K562 (cell line): ENCODE data around the gene PIP5K1B. TPM values are rescaled to one million over a fixed set of nuclear protein-coding genes. Genes with fewer than 3 reads are reported as not detected.

Experiments
- ATAC-seq: fragments of 200-7000 bp; cut with Tn5 transposase; 3 replicates; pipeline ENCODE4 v1.9.1; 2020; ENCODE audit warnings: moderate library complexity
- BruUV-seq: library from RNA; stranded (reverse); fragments of 400-500 nt; replicated peaks from 2 replicates; lab custom pipeline; 2021; lab: Mats Ljungman, UMichigan
- CTCF ChIA-PET: fragments of 300-600 bp; formaldehyde crosslinking; extraction: SDS; loops from one replicate; lab custom pipeline; 2021; ENCODE audit warnings: low intra/inter-chr PET ratio; lab: Yijun Ruan, JAX
- POLR2A ChIA-PET: fragments of 300-600, 350-650 bp; sonication (Branson Sonifier 250); formaldehyde crosslinking; extraction: SDS; loops from one replicate; lab custom pipeline; 2021; ENCODE audit warnings: antibody characterized with exemption, inconsistent platforms; lab: Yijun Ruan, JAX
- DNase-seq, 4 experiments: peaks; one replicate each; pipeline versions ENCODE4 v3.0.0 to v3.0.0-alpha.2; 2011 to 2018; ENCODE audit warnings: low spot score in 3 of 4, mixed read lengths in 3 of 4; ENCODE audit errors: extremely low read depth in 1 of 4
- FAIRE-seq: peaks from 2 replicates; lab custom pipeline; 2011; peaks lifted over from hg19 to GRCh38; lab: Jason Lieb, UNC
- H2AFZ ChIP-seq: 2 replicates; pipeline ENCODE4 v1.6.0; 2011; ENCODE audit warnings: low read depth, low read length, control low read depth, inconsistent platforms
- H3K27ac ChIP-seq: fragments of 200-600 bp; 3 replicates; pipeline ENCODE4 v1.8.0; 2011; ENCODE audit warnings: low read depth, mild to moderate bottlenecking, control low read depth, inconsistent platforms, low read length, moderate library complexity, mixed read lengths; ENCODE audit errors: extremely low read depth
- H3K27me3 ChIP-seq, 2 experiments: fragments of 300-600 bp in 1 of 2; 2 replicates in 1 of 2; 3 replicates in 1 of 2; pipeline versions ENCODE4 v1.6.0 to v1.8.0; 2011; ENCODE audit warnings: inconsistent platforms in 2 of 2, low read length in 2 of 2, mild to moderate bottlenecking in 1 of 2, mixed read lengths in 1 of 2, moderate library complexity in 1 of 2; ENCODE audit not compliant: control insufficient read depth in 2 of 2, insufficient read depth in 2 of 2
- H3K36me3 ChIP-seq: fragments of 300-600 bp; 3 replicates; pipeline ENCODE4 v1.8.0; 2011; ENCODE audit warnings: mild to moderate bottlenecking, low read length, inconsistent platforms; ENCODE audit not compliant: control insufficient read depth, insufficient read depth
- H3K4me1 ChIP-seq, 2 experiments: fragments of 200-600 bp in 1 of 2; replicated peaks in 1 of 2; 2 replicates in 1 of 2; 3 replicates in 1 of 2; pipeline versions ENCODE4 v1.5.1 to v1.8.0; 2011; ENCODE audit warnings: inconsistent platforms in 2 of 2, low read length in 2 of 2, mild to moderate bottlenecking in 1 of 2, mixed read lengths in 1 of 2, moderate library complexity in 1 of 2; ENCODE audit not compliant: control insufficient read depth in 2 of 2, insufficient read depth in 2 of 2
- H3K4me2 ChIP-seq: 2 replicates; pipeline ENCODE4 v1.6.1; 2011; ENCODE audit warnings: low read length, control low read depth, inconsistent platforms, mixed read lengths; ENCODE audit not compliant: insufficient read depth
- H3K4me3 ChIP-seq: fragments of 200-600 bp; sonication (generic), shearing (Covaris generic); 2 replicates; pipeline ENCODE4 v1.5.1; 2016; ENCODE audit warnings: control low read depth, inconsistent platforms
- H3K79me2 ChIP-seq: fragments of 200-600 bp; 3 replicates; pipeline ENCODE4 v1.8.0; 2011; ENCODE audit warnings: low read length, inconsistent platforms; ENCODE audit not compliant: control insufficient read depth, insufficient read depth
- H3K9ac ChIP-seq, 2 experiments: 2 replicates each; pipeline versions ENCODE4 v1.6.0 to v1.6.1; 2011; ENCODE audit warnings: low read depth in 2 of 2, low read length in 2 of 2, control low read depth in 1 of 2, inconsistent platforms in 1 of 2, mild to moderate bottlenecking in 1 of 2, mixed read lengths in 1 of 2; ENCODE audit not compliant: insufficient read depth in 1 of 2
- H3K9me1 ChIP-seq: one replicate; pipeline ENCODE4 v1.6.0; 2011; ENCODE audit warnings: inconsistent platforms, mild to moderate bottlenecking, low read length, moderate library complexity; ENCODE audit not compliant: control insufficient read depth, insufficient read depth
- H3K9me3 ChIP-seq: replicated peaks from 2 replicates; pipeline ENCODE4 v1.5.1; 2011; ENCODE audit warnings: low read depth, low read length, inconsistent platforms; ENCODE audit not compliant: control insufficient read depth, insufficient read depth
- H4K20me1 ChIP-seq: replicated peaks from 2 replicates; pipeline ENCODE4 v1.6.1; 2011; ENCODE audit warnings: low read length, inconsistent platforms, mixed read lengths; ENCODE audit not compliant: control insufficient read depth, insufficient read depth
- CBFA2T3 ChIP-seq: fragments of 450-650 bp; IDR thresholded peaks from 2 replicates; pipeline ENCODE4 v1.6.1; 2017
- DDX20 ChIP-seq: fragments of 450-650 bp; IDR thresholded peaks from 2 replicates; pipeline ENCODE4 v1.6.1; 2016; ENCODE audit warnings: missing genetic modification characterization, low read depth, mild to moderate bottlenecking, missing compliant biosample characterization, moderate library complexity
- ELF4 ChIP-seq: fragments of 450-650 bp; formaldehyde crosslinking; IDR thresholded peaks from 2 replicates; pipeline ENCODE4 v1.4.0; 2022; ENCODE audit warnings: missing genetic modification characterization
- ELK1 ChIP-seq: sonication (generic); formaldehyde crosslinking; IDR thresholded peaks from 2 replicates; pipeline ENCODE4 v1.8.1; 2022; ENCODE audit warnings: missing genetic modification reagents
- GTF2F1 ChIP-seq: IDR thresholded peaks from 2 replicates; pipeline ENCODE4 v1.6.1; 2011; ENCODE audit warnings: low read depth, low read length, improper control_type of control experiment
- MIER1 ChIP-seq: fragments of 450-650 bp; IDR thresholded peaks from 2 replicates; pipeline ENCODE4 v1.6.1; 2016; ENCODE audit warnings: antibody characterized with exemption, mild to moderate bottlenecking, low read depth
- MYC ChIP-seq, 2 experiments: fragments of 250-450 bp in 1 of 2; sonication (Bioruptor Pico) in 1 of 2; IDR thresholded peaks; 2 replicates each; pipeline versions ENCODE4 v1.5.1 to v1.6.1; 2012 to 2021; ENCODE audit warnings: low read depth in 2 of 2, borderline replicate concordance in 1 of 2, improper control_type of control experiment in 1 of 2, low read length in 1 of 2, mild to moderate bottlenecking in 1 of 2, moderate library complexity in 1 of 2
- NCOR1 ChIP-seq: fragments of 450-650 bp; IDR thresholded peaks from 2 replicates; pipeline ENCODE4 v1.6.1; 2016; ENCODE audit warnings: mild to moderate bottlenecking, moderate library complexity
- NFIC ChIP-seq: fragments of 450-650 bp; IDR thresholded peaks from 2 replicates; pipeline ENCODE4 v1.6.1; 2017; ENCODE audit warnings: mild to moderate bottlenecking, inconsistent platforms
- POLR2H ChIP-seq: IDR thresholded peaks from 2 replicates; pipeline ENCODE4 v1.6.1; 2016; ENCODE audit warnings: missing genetic modification characterization, low read depth, mild to moderate bottlenecking, control low read depth, missing compliant biosample characterization, moderate library complexity
- POU5F1 ChIP-seq: fragments of 150-350 bp; IDR thresholded peaks from 2 replicates; pipeline ENCODE4 v1.6.1; 2014; ENCODE audit warnings: borderline replicate concordance, low read length, low read depth, mild to moderate bottlenecking; ENCODE audit not compliant: partially characterized antibody
- PTBP1 ChIP-seq: fragments of 200-400 bp; formaldehyde crosslinking; IDR thresholded peaks from 2 replicates; pipeline ENCODE4 v1.6.1; 2017; ENCODE audit warnings: low read depth, low read length
- RFX1 ChIP-seq: fragments of 450-650 bp; IDR thresholded peaks from 2 replicates; pipeline ENCODE4 v1.6.1; 2016; ENCODE audit warnings: mild to moderate bottlenecking, moderate library complexity
- SOX6 ChIP-seq: fragments of 450-650 bp; IDR thresholded peaks from 2 replicates; pipeline ENCODE4 v1.6.1; 2014; ENCODE audit warnings: mild to moderate bottlenecking
- ZNF133 ChIP-seq: fragments of 250-450 bp; sonication (Bioruptor Pico); IDR thresholded peaks from 2 replicates; pipeline ENCODE4 v1.4.0; 2020; ENCODE audit warnings: mild to moderate bottlenecking
- ZNF253 ChIP-seq: fragments of 250-450 bp; sonication (Bioruptor Pico); conservative IDR thresholded peaks from 2 replicates; pipeline ENCODE4 v1.6.1; 2021; ENCODE audit warnings: mild to moderate bottlenecking
- ZNF274 ChIP-seq: IDR thresholded peaks from 2 replicates; pipeline ENCODE4 v1.6.1; 2011; ENCODE audit warnings: low read depth, mild to moderate bottlenecking, low read length, moderate library complexity, borderline replicate concordance
- ZNF280B ChIP-seq: fragments of 250-450 bp; sonication (Bioruptor Pico); IDR thresholded peaks from 2 replicates; pipeline ENCODE4 v1.5.1; 2021; ENCODE audit warnings: mild to moderate bottlenecking
- ZNF764 ChIP-seq: fragments of 250-450 bp; sonication (Bioruptor Pico); IDR thresholded peaks from 2 replicates; pipeline ENCODE4 v1.4.0; 2020; ENCODE audit warnings: low read depth, mild to moderate bottlenecking, moderate library complexity
- WGBS: fragments of 100-300 bp; shearing (Covaris generic); methylation state at CpG from one replicate; pipeline ENCODE4 v1.1.6; 2016; ENCODE audit warnings: low coverage, mixed read lengths; ENCODE audit not compliant: insufficient coverage; ENCODE audit errors: missing lambda C conversion rate; 5-methylcytosine and 5-hydroxymethylcytosine counted together
- in situ Hi-C: fragments of 300-500 bp; cut with MboI; formaldehyde crosslinking; loops from 4 replicates; pipeline ENCODE4 v1.15.0; 2018; ENCODE audit warnings: inconsistent platforms, mixed read lengths
- intact Hi-C: fragments of 100-400 bp; cut with micrococcal nuclease; formaldehyde crosslinking; loops from 2 replicates; pipeline ENCODE4 v1.14.2; 2022
- polyA plus RNA-seq, 8 experiments: library from polyadenylated mRNA; depleted of rRNA in 4 of 8; stranded (reverse) in 5 of 8; unstranded in 3 of 8; fragments of >200 nt; fragmentation: Nextera tagmentation in 2 of 8; fragmentation: Illumina TruSeq in 1 of 8; extraction: Ambion mirVana in 2 of 8; extraction: Trizol in 1 of 8; gene quantifications; 2 replicates each; pipeline versions ENCODE4 v1.2.1 to v1.2.3, GENCODE V29; 2011 to 2014; ENCODE audit warnings: inconsistent platforms in 1 of 8, missing spikeins in 1 of 8
- total RNA-seq, 7 experiments: library from RNA; depleted of rRNA in 6 of 7; stranded (reverse); fragments of >200 nt in 6 of 7; fragmentation: Illumina TruSeq in 2 of 7; extraction: Trizol in 2 of 7; gene quantifications; 2 replicates each; pipeline versions ENCODE4 v1.2.1 to v1.2.3, GENCODE V29; 2011 to 2021; ENCODE audit warnings: low replicate concordance in 1 of 7
- TF ChIP-seq, protein P1 (sequence below): IDR thresholded peaks from 2 replicates; pipeline ENCODE4 v1.6.1; 2012; ENCODE audit warnings: low read depth, low read length, improper control_type of control experiment, borderline replicate concordance

PIP5K1B gene
- total and polyA plus RNA-seq, 9 of the 15 experiments (the other 6 are each of a cell fraction or from before 2014, with no cell fraction given) = 3.1 to 12.9 (median 7.4) TPM

DNA sequence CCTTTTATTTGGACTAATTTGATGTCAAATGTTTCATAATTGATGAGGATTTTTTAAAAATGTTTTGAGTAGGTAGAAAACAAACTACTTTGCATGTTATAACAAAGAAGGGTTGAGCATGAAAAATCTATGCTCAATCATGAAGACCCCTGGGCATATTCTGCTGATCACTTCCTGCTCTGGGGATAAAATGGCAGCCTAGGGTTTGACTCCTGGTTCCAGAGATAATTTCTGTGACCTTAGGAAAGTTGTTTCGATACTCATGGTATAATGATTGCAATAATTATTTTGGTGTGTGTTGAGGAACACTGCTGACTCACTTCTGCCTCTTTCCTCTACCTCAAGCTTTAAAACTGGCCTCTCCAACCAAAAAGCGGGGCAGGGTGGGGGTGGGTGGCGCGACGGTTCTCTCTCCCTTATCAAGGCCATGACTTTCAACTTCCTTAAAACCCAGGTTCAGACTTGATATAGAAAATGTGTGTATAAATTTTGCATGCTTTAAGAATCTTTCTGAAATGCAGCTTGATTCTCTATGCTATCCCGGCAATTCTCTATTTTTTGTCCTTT lies 6.0 kb upstream of the PIP5K1B start:
- H3K4me1 ChIP-seq = peaks cover 5 to 29% of the 10 kb centered on the region in 2 experiments
- H2AFZ ChIP-seq = peak overlapping the region; percentile 97
- intact Hi-C loops = loop anchor here (2.0 kb wide), 1 partner anchor 300 kb away; no protein-coding TSS in a partner anchor
- in situ Hi-C loops = no loop called here
- no peaks in the 10 kb centered on the region for H3K27me3 ChIP-seq
- peak overlapping the region; percentile 77 for H3K27ac ChIP-seq
- WGBS = 19% methylated on average over 6 of the region's 6 CpGs
- FAIRE-seq = no peak
- peak in 3 of 4 experiments; percentile 11 to 69 (median 54) for DNase-seq
- H3K9ac ChIP-seq = peak overlapping the region in 1 of 2 experiments; percentile 54; a peak in 1 of 4 replicates
- ChIA-PET POLR2A (no interaction called here), CTCF (no interaction called here)
- no peaks in the 10 kb centered on the region for H3K9me1 ChIP-seq
- no peaks in the 10 kb centered on the region; the same call in none of the 2 replicates for H3K9me3 ChIP-seq
- no peaks in the 10 kb centered on the region for H3K36me3 ChIP-seq
- no peaks in the 10 kb centered on the region for H3K79me2 ChIP-seq
- H3K4me3 ChIP-seq = no peak overlapping the region
- peak; percentile 67 for ATAC-seq
- H3K4me2 ChIP-seq = peak overlapping the region; percentile 17
- H4K20me1 ChIP-seq = no peaks in the 10 kb centered on the region
- no TSS peak for BruUV-seq
- TF ChIP-seq POLR2H (tag) = 0 out of 2 replicates have a peak, but pooled peaks have one; percentile 33
- TF ChIP-seq ZNF253 (CRISPR knock-in tag) = no peak
- TF ChIP-seq NCOR1 = no peak
- TF ChIP-seq ZNF280B (CRISPR knock-in tag) = no peak
- no peak for TF ChIP-seq ZNF274
- TF ChIP-seq ELF4 = no peak
- TF ChIP-seq MYC (IDR thresholded peaks at IDR 0.05; ENCODE audit: low read depth, low read length) = no peak
- TF ChIP-seq MYC (CRISPR knock-in tag; IDR thresholded peaks at IDR 0.05; ENCODE audit: borderline replicate concordance, low read depth) = no peak
- TF ChIP-seq DDX20 = no peak
- TF ChIP-seq, protein P1, sequence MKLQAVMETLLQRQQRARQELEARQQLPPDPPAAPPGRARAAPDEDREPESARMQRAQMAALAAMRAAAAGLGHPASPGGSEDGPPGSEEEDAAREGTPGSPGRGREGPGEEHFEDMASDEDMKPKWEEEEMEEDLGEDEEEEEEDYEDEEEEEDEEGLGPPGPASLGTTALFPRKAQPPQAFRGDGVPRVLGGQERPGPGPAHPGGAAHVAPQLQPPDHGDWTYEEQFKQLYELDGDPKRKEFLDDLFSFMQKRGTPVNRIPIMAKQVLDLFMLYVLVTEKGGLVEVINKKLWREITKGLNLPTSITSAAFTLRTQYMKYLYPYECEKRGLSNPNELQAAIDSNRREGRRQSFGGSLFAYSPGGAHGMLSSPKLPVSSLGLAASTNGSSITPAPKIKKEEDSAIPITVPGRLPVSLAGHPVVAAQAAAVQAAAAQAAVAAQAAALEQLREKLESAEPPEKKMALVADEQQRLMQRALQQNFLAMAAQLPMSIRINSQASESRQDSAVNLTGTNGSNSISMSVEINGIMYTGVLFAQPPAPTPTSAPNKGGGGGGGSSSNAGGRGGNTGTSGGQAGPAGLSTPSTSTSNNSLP = 0 out of 2 replicates have a peak, but pooled peaks have one; percentile 37
- TF ChIP-seq RFX1 = no peak
- TF ChIP-seq ZNF133 (CRISPR knock-in tag) = no peak
- TF ChIP-seq ELK1 (CRISPR knock-in tag) = no peak
- no peak for TF ChIP-seq PTBP1
- peak; percentile 16; the same call in 1 of the 2 replicates for TF ChIP-seq CBFA2T3
- no peak for TF ChIP-seq SOX6
- no peak for TF ChIP-seq MIER1
- no peak for TF ChIP-seq GTF2F1
- no peak for TF ChIP-seq POU5F1
- TF ChIP-seq NFIC = no peak
- TF ChIP-seq ZNF764 = no peak
